ENCODE results near the gene RALY. TPM values are rescaled to one million over a fixed set of nuclear protein-coding genes. Genes with fewer than 3 reads are reported as not detected.
"Not testable (repeated sequence)": the region's sequence is repeated elsewhere in the genome, so short reads cannot be mapped to it uniquely, and the experiment has no call there.

Gene RALY
- total and polyA plus RNA-seq, 2 of the 4 experiments (the other 2 are of a cell fraction): 46.2 to 115 TPM

DNA sequence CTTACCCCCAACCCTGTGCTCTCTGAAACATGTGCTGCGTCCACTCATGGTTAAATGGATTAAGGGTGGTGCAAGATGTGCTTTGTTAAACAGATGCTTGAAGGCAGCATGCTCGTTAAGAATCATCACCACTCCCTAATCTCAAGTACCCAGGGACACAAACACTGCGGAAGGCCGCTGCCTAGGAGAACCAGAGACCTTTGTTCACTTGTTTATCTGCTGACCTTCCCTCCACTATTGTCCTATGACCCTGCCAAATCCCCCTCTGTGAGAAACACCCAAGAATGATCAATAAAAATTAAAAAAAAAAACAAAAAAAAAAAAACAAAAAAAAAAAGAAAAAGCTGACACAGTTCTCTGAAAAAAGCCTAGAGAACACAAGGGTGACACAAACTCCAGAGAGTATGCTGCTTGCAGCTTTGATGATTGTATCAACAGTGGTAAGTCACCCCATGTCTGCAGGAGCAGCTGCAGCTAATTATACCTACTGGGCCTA is 139.7 kb downstream of the RALY start:
- H3K9me1 ChIP-seq (ENCODE audit: insufficient read depth, low read length); H2AFZ ChIP-seq (replicated peaks; ENCODE audit: low read length, poor library complexity); H4K5ac ChIP-seq (ENCODE audit: low read depth, low read length); H3K4me2 ChIP-seq (ENCODE audit: low read depth, low read length); H3K79me1 ChIP-seq (ENCODE audit: low read depth in 1 of 2, low read length in 2 of 2); CTCF ChIA-PET; H2AK5ac ChIP-seq (ENCODE audit: low read depth, low read length); H3K56ac ChIP-seq (ENCODE audit: extremely low read depth, insufficient read depth, low read length); H3K36me3 ChIP-seq (ENCODE audit: control insufficient read depth, insufficient read depth, low read length); H3K23ac ChIP-seq (ENCODE audit: low read depth, low read length); H3K27ac ChIP-seq (ENCODE audit: insufficient read depth, low read length); H3K14ac ChIP-seq (replicated peaks; ENCODE audit: low read depth, low read length); intact Hi-C loops (cut with micrococcal nuclease); H4K20me1 ChIP-seq (ENCODE audit: insufficient read depth, low read length); H3K27me3 ChIP-seq (ENCODE audit: control insufficient read depth, insufficient read depth, low read length); BruUV-seq (replicated peaks); H4K8ac ChIP-seq (ENCODE audit: low read depth in 2 of 2, low read length in 2 of 2); H3K9me3 ChIP-seq (ENCODE audit: control insufficient read depth, insufficient read depth, low read length); ATAC-seq (ENCODE audit: low read depth); H3K4me3 ChIP-seq (ENCODE audit: insufficient read depth, low read depth, low read length); H3K18ac ChIP-seq (ENCODE audit: low read depth, low read length); H2BK15ac ChIP-seq (ENCODE audit: low read depth, low read length); H2BK120ac ChIP-seq (ENCODE audit: low read depth, low read length); H2AK9ac ChIP-seq (replicated peaks; ENCODE audit: low read depth, low read length, poor library complexity); H3K9ac ChIP-seq (ENCODE audit: low read depth, low read length); POLR2A ChIA-PET (ENCODE audit: unreplicated experiment); H3K4ac ChIP-seq (ENCODE audit: low read depth, low read length); H2BK20ac ChIP-seq (ENCODE audit: low read depth, low read length); DNase-seq; H3K4me1 ChIP-seq (ENCODE audit: control insufficient read depth, insufficient read depth, low read length); dilution Hi-C loops (cut with HindIII; ENCODE audit: low sequenced_read_pairs, unreplicated experiment); H2BK5ac ChIP-seq (ENCODE audit: low read depth, low read length, poor library complexity, severe bottlenecking); H4K91ac ChIP-seq (ENCODE audit: insufficient read depth, low read depth, low read length): not testable (repeated sequence)
- no CpG with 5 or more reads among the region's 4 CpGs for WGBS, 2 experiments (ENCODE audit: extremely low coverage in 2 of 2, insufficient read length in 1 of 2)
- in situ Hi-C loops (cut with MboI; ENCODE audit: low sequenced_read_pairs): loop anchor here (10.0 kb wide), 1 partner anchor 269 kb away; no protein-coding TSS in a partner anchor

Small RNA genes within 50 kb of the gene (microRNA-seq; reads per million reads assigned to microRNA genes)
- gene MIR4755 (ENCODE audit: insufficient read depth in 1 of 2, insufficient read length in 1 of 2, unreplicated experiment in 1 of 2): 0 reads per million in 2 experiments

Small RNA genes within 50 kb of the gene (small RNA-seq; reads per million reads assigned to genes)
- gene MIR4755: 0 reads per million in 5 experiments

Other genes starting within 250 kb of the RALY start
- gene CHMP4B, start 182.6 kb upstream of the RALY start, total RNA-seq (2012; rRNA removed): 30.3 and 40.5 TPM in 2 replicates
- 84.7 and 94.8 TPM in 2 replicates for gene CHMP4B, start 182.6 kb upstream of the RALY start, polyA plus RNA-seq (2012; rRNA removed)
- gene EIF2S2, start 118.3 kb downstream of the RALY start, total RNA-seq (2012; rRNA removed): 66.9 and 84.7 TPM in 2 replicates
- 56.7 and 61.7 TPM in 2 replicates for gene EIF2S2, start 118.3 kb downstream of the RALY start, polyA plus RNA-seq (2012; rRNA removed)
- not detected in 2 replicates for gene ASIP, start 247.5 kb downstream of the RALY start, total RNA-seq (2012; rRNA removed)
- not detected in 2 replicates for gene ASIP, start 247.5 kb downstream of the RALY start, polyA plus RNA-seq (2012; rRNA removed)

Data from IMR-90 (cell line).